ENCODE results near the gene ZFAND3. TPM values are rescaled to one million over a fixed set of nuclear protein-coding genes. Genes with fewer than 3 reads are reported as not detected.

Gene ZFAND3
- total and polyA plus RNA-seq, 2 experiments from 2014 or later: 36.5 to 50.0 TPM

DNA sequence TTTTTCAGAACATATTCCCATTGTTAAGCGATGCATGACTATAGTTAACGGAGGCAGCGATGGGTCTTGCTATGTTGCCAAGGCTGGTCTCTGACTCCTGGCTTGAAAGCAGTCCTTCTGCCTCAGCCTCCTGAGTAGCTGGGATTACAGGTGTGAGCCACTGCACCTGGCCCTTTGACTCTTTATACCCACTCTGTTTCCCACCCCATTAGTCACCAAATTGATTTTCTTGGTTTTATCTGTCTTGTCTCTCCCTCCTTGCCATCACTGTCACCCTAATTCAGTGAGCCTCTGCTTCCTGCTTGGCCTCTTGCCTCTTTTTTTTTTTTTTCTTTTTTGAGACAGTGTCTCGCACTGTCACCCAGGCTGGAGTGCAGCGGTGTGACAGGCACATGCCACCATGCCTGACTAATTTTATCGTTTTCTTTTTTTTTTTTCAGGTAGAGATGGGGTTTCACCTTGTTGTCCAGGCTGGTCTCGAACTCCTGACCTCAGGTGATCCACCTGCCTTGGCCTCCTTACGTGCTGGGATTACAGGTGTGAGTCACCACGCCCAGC, 31.3 kb downstream of the ZFAND3 start:
- H3K4me1 ChIP-seq (ENCODE audit: insufficient read depth): no peaks in the 10 kb centered on the region
- no peaks in the 10 kb centered on the region for H3K36me3 ChIP-seq (replicated peaks; ENCODE audit: insufficient read depth, low read depth)
- H3K9me2 ChIP-seq (replicated peaks; ENCODE audit: insufficient read depth): no peaks in the 10 kb centered on the region
- no peak overlapping the region for H3K27ac ChIP-seq
- peaks cover 100% of the 10 kb centered on the region for H4K20me1 ChIP-seq (ENCODE audit: insufficient read depth, poor library complexity, severe bottlenecking)
- TF ChIP-seq EZH2 (IDR thresholded peaks at IDR 0.05; ENCODE audit: borderline replicate concordance) (no peak), EZH2phosphoT487 (IDR thresholded peaks at IDR 0.05; ENCODE audit: low read depth, severe bottlenecking, unreplicated experiment) (no peak)
- TF ChIP-seq, protein P1, sequence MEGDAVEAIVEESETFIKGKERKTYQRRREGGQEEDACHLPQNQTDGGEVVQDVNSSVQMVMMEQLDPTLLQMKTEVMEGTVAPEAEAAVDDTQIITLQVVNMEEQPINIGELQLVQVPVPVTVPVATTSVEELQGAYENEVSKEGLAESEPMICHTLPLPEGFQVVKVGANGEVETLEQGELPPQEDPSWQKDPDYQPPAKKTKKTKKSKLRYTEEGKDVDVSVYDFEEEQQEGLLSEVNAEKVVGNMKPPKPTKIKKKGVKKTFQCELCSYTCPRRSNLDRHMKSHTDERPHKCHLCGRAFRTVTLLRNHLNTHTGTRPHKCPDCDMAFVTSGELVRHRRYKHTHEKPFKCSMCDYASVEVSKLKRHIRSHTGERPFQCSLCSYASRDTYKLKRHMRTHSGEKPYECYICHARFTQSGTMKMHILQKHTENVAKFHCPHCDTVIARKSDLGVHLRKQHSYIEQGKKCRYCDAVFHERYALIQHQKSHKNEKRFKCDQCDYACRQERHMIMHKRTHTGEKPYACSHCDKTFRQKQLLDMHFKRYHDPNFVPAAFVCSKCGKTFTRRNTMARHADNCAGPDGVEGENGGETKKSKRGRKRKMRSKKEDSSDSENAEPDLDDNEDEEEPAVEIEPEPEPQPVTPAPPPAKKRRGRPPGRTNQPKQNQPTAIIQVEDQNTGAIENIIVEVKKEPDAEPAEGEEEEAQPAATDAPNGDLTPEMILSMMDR (IDR thresholded peaks at IDR 0.05; ENCODE audit: poor library complexity): no peak
- H3K4me3 ChIP-seq: no peak overlapping the region
- H3K4me2 ChIP-seq: no peak overlapping the region
- no peaks in the 10 kb centered on the region for H3K27me3 ChIP-seq
- no peak for DNase-seq (ENCODE audit: low spot score)
- no peaks in the 10 kb centered on the region for H3K9me3 ChIP-seq (ENCODE audit: low read depth)
- WGBS (ENCODE audit: low lambda C conversion rate, missing lambda C conversion rate): 95% methylated on average over 9 of the region's 9 CpGs
- no peak overlapping the region for H2AFZ ChIP-seq
- H3K79me2 ChIP-seq: peaks cover 100% of the 10 kb centered on the region

DNA sequence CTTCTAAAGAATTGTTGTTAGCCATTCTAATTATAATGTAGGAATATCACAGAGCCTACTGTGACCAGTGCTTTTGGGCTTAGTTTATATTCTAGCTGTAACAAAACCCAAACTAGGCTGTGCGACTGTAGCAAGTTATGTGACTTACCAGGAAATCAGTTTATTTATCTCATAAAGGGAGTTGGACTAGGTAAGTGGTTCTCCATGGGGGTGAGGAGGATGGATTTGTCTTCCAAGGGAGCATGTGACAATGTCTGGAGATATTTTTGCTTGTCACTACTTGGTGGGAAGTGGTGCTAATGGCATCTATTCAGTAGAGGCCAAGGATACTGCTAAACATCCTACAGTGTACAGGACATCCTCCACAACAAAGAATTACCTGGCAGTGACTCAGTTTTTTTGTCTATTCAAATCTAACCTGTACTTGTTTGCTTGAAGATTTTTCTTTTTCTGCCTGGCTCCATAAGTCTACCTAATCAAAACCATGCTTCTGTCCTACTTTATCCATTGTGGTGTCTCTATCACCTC, 32.5 kb downstream of the ZFAND3 start:
- Histone ChIP-seq H3K36me3 (replicated peaks; ENCODE audit: insufficient read depth, low read depth) (no peaks in the 10 kb centered on the region), H3K4me1 (ENCODE audit: insufficient read depth) (no peaks in the 10 kb centered on the region), H3K9me2 (replicated peaks; ENCODE audit: insufficient read depth) (no peaks in the 10 kb centered on the region), H2AFZ (no peak overlapping the region), H3K4me3 (no peak overlapping the region), H4K20me1 (ENCODE audit: insufficient read depth, poor library complexity, severe bottlenecking) (peaks cover 100% of the 10 kb centered on the region), H3K79me2 (peaks cover 100% of the 10 kb centered on the region), H3K27me3 (no peaks in the 10 kb centered on the region), H3K4me2 (no peak overlapping the region), H3K9me3 (ENCODE audit: low read depth) (no peaks in the 10 kb centered on the region), H3K27ac (no peak overlapping the region)
- DNase-seq (ENCODE audit: low spot score): no peak
- 92% methylated on average over 1 of the region's 1 CpG for whole genome bisulfite sequencing (ENCODE audit: low lambda C conversion rate, missing lambda C conversion rate)
- TF ChIP-seq, protein P1 (IDR thresholded peaks at IDR 0.05; ENCODE audit: poor library complexity): no peak
- TF ChIP-seq EZH2phosphoT487 (IDR thresholded peaks at IDR 0.05; ENCODE audit: low read depth, severe bottlenecking, unreplicated experiment): no peak
- TF ChIP-seq EZH2 (IDR thresholded peaks at IDR 0.05; ENCODE audit: borderline replicate concordance): no peak

DNA sequence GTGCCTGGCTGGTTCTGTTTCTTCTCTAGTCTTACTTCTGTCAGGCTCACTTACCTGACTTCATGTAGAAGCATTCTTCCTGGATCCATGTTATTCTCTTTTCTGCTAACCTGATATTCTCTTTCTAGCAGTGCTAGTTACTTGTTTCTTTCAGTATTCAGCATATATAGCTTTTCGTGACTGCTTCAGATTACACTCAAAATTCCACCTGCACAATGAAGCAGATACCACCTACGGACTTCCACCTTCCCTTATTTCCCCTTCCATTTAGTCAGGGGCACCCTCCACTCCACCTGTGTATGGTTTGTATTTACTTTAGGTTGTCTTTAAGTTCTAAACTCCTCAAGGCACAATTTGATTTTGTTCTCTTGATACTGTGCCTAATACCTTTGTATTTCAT, 36.8 kb downstream of the ZFAND3 start:
- H3K9me3 ChIP-seq (ENCODE audit: low read depth): no peaks in the 10 kb centered on the region
- no peaks in the 10 kb centered on the region for H3K9me2 ChIP-seq (replicated peaks; ENCODE audit: insufficient read depth)
- no peak overlapping the region for H3K4me3 ChIP-seq
- H3K27me3 ChIP-seq: no peaks in the 10 kb centered on the region
- no peak overlapping the region for H3K27ac ChIP-seq
- no peaks in the 10 kb centered on the region for H3K4me1 ChIP-seq (ENCODE audit: insufficient read depth)
- no peaks in the 10 kb centered on the region for H3K36me3 ChIP-seq (replicated peaks; ENCODE audit: insufficient read depth, low read depth)
- no peak for DNase-seq (ENCODE audit: low spot score)
- H3K79me2 ChIP-seq: peaks cover 100% of the 10 kb centered on the region
- 91% methylated on average over 2 of the region's 2 CpGs for WGBS (ENCODE audit: low lambda C conversion rate, missing lambda C conversion rate)
- peaks cover 100% of the 10 kb centered on the region for H4K20me1 ChIP-seq (ENCODE audit: insufficient read depth, poor library complexity, severe bottlenecking)
- H3K4me2 ChIP-seq: no peak overlapping the region
- no peak overlapping the region for H2AFZ ChIP-seq
- TF ChIP-seq EZH2phosphoT487 (IDR thresholded peaks at IDR 0.05; ENCODE audit: low read depth, severe bottlenecking, unreplicated experiment) (no peak), EZH2 (IDR thresholded peaks at IDR 0.05; ENCODE audit: borderline replicate concordance) (no peak)
- TF ChIP-seq, protein P1 (IDR thresholded peaks at IDR 0.05; ENCODE audit: poor library complexity): no peak

Data from hepatocyte (in vitro differentiated cells).